Prostate gland (tissue), 2 donors: ENCODE data around the gene VEZT. TPM values are rescaled to one million over a fixed set of nuclear protein-coding genes. Genes with fewer than 3 reads are reported as not detected.

Experiments used
- DNase-seq: peaks from one replicate; pipeline ENCODE4 v3.0.0-alpha.2; 2019; ENCODE audit warnings: low spot score
- H3K27ac ChIP-seq, 2 donors: fragments of 200-600 bp; sonication (generic); 2 replicates each; pipeline ENCODE4 v1.5.1; 2017 to 2019
- H3K27me3 ChIP-seq: fragments of 200-600 bp; sonication (generic); replicated peaks from 2 replicates; pipeline ENCODE4 v1.5.1; 2019; ENCODE audit not compliant: insufficient read depth
- H3K36me3 ChIP-seq, 2 donors: fragments of 200-600 bp; sonication (generic); 1 replicate in 1 of 2; 2 replicates in 1 of 2; pipeline versions ENCODE4 v1.5.1 to v1.8.1; 2017 to 2019
- H3K4me1 ChIP-seq: fragments of 200-600 bp; sonication (generic); replicated peaks from 2 replicates; pipeline ENCODE4 v1.5.1; 2019
- H3K4me3 ChIP-seq, 2 donors: fragments of 200-600 bp; sonication (generic); 2 replicates each; pipeline ENCODE4 v1.5.1; 2017 to 2019
- H3K9me3 ChIP-seq: fragments of 200-600 bp; sonication (generic); 2 replicates; pipeline ENCODE4 v1.5.1; 2017
- POLR2A ChIP-seq: fragments of 450-650 bp; IDR thresholded peaks from one replicate; pipeline ENCODE4 v1.6.1; 2016; ENCODE audit warnings: antibody characterized with exemption, mild to moderate bottlenecking
- POLR2AphosphoS5 ChIP-seq: sonication (generic); formaldehyde crosslinking; IDR thresholded peaks from one replicate; pipeline ENCODE4 v1.6.1; 2017; ENCODE audit warnings: antibody characterized with exemption
- WGBS: methylation state at CpG from one replicate; pipeline ENCODE4 v1.1.5; 2018; 5-methylcytosine and 5-hydroxymethylcytosine counted together
- intact Hi-C: fragments of 100-400 bp; cut with DNase I; formaldehyde crosslinking; loops from one replicate; pipeline ENCODE4 v1.14.2; 2022
- total RNA-seq, 2 donors: library from RNA; depleted of rRNA; stranded (reverse); fragments of >200 nt; gene quantifications; one replicate each; pipeline ENCODE4 v1.1.0, GENCODE V29; 2016
- TF ChIP-seq, protein P1 (sequence below), 4 experiments: fragments of 200-600 bp in 2 of 4; fragments of 450-650 bp in 2 of 4; sonication (generic) in 2 of 4; IDR thresholded peaks; 1 replicate in 3 of 4; 2 replicates in 1 of 4; pipeline ENCODE4 v1.5.1; 2016 to 2019; ENCODE audit warnings: antibody characterized with exemption in 4 of 4, mild to moderate bottlenecking in 2 of 4, moderate library complexity in 2 of 4

Gene VEZT
- total RNA-seq, 2 donors from 2014 or later: 37.4 to 81.6 TPM

- intact Hi-C loops: no loop called here
- 57% methylated on average over 8 of the region's 8 CpGs for WGBS
- no peaks in the 10 kb centered on the region for H3K4me1 ChIP-seq
- H3K27me3 ChIP-seq: no peaks in the 10 kb centered on the region
- H3K36me3 ChIP-seq: no peaks in the 10 kb centered on the region
- TF ChIP-seq, protein P1, sequence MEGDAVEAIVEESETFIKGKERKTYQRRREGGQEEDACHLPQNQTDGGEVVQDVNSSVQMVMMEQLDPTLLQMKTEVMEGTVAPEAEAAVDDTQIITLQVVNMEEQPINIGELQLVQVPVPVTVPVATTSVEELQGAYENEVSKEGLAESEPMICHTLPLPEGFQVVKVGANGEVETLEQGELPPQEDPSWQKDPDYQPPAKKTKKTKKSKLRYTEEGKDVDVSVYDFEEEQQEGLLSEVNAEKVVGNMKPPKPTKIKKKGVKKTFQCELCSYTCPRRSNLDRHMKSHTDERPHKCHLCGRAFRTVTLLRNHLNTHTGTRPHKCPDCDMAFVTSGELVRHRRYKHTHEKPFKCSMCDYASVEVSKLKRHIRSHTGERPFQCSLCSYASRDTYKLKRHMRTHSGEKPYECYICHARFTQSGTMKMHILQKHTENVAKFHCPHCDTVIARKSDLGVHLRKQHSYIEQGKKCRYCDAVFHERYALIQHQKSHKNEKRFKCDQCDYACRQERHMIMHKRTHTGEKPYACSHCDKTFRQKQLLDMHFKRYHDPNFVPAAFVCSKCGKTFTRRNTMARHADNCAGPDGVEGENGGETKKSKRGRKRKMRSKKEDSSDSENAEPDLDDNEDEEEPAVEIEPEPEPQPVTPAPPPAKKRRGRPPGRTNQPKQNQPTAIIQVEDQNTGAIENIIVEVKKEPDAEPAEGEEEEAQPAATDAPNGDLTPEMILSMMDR (IDR thresholded peaks at IDR 0.05): no peak
- TF ChIP-seq POLR2A: no peak
- TF ChIP-seq POLR2AphosphoS5: no peak
- no peak for DNase-seq
- H3K9me3 ChIP-seq: no peaks in the 10 kb centered on the region
- no peak overlapping the region for H3K4me3 ChIP-seq
- no peak overlapping the region for H3K27ac ChIP-seq
Observed at GRCh38 chr12:95248604-95249360, 31.2 kb downstream of the VEZT start.

DNA sequence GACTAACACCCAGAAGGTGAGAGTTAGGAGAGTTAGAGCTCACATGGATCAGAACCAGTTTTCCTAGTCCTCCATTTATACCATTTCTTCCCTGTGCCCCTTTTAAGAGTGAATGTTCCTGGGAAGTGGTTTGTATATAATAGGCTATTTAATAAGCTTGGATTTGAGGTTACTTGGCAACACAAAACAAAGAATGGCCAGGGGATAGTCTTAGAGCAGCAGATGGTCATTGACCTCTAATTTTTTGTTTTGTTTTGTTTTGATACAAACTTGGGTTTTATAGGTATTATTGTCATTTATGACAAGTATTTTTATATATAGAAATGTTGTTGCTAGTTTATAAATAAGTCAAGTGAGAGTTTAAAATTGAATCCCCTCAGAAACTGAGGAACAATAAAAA, 35.8 kb downstream of the VEZT start:
- no peak overlapping the region for H3K27ac ChIP-seq
- no peaks in the 10 kb centered on the region for H3K27me3 ChIP-seq
- no peaks in the 10 kb centered on the region for H3K36me3 ChIP-seq
- H3K9me3 ChIP-seq: no peaks in the 10 kb centered on the region
- intact Hi-C loops: no loop called here
- TF ChIP-seq, protein P1 (IDR thresholded peaks at IDR 0.05): no peak
- TF ChIP-seq POLR2A: no peak
- no peak for TF ChIP-seq POLR2AphosphoS5
- DNase-seq: no peak
- no peak overlapping the region for H3K4me3 ChIP-seq
- no peaks in the 10 kb centered on the region for H3K4me1 ChIP-seq

DNA sequence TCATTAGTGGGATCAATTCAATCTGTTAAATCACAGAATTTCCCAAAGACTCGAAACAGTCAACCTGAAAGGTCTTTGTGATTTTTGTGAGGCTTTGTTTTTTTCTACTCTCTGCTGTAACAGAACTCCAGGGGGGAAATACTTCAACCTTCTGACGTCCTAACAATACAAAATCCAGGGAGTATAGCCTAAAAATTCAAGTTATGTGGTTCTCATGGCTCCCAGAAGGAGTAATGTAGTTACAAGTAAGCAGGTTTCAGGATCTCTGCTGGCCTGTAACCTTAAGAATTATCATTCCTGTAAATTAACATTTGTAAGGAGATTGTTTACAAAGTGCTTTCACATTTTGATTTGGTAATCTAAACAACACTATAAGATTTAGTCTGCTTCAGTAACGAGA, 39.9 kb downstream of the VEZT start:
- Histone ChIP-seq H3K4me3 (no peak overlapping the region), H3K36me3 (no peaks in the 10 kb centered on the region), H3K4me1 (no peaks in the 10 kb centered on the region), H3K27me3 (no peaks in the 10 kb centered on the region), H3K27ac (no peak overlapping the region), H3K9me3 (no peaks in the 10 kb centered on the region)
- no peak for DNase-seq
- no peak for TF ChIP-seq POLR2AphosphoS5
- no peak for TF ChIP-seq POLR2A
- TF ChIP-seq, protein P1 (IDR thresholded peaks at IDR 0.05): no peak
- intact Hi-C loops: no loop called here
- WGBS: 79% methylated on average over 3 of the region's 3 CpGs

DNA sequence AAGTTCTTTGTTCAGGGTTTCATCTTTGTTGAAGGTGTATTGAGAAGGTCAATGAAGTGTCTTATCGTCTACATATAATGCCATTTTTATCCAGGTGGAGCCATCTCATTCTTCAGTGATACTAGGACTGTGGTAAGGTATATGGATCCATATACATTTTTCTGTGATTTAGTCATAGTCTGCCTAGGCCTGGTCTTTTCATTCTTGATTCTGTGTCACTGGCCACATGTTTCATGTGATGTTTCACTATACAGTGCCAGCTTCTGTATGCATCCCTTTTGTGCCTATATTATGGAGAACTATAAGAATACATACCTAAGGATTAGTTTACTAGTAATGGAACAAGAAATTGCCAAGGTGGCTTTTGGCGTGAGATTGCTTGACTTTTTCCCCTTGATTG, 40.5 kb downstream of the VEZT start:
- no peaks in the 10 kb centered on the region for H3K27me3 ChIP-seq
- TF ChIP-seq, protein P1 (IDR thresholded peaks at IDR 0.05): no peak
- TF ChIP-seq POLR2AphosphoS5: no peak
- no peak for TF ChIP-seq POLR2A
- H3K4me3 ChIP-seq: no peak overlapping the region
- no peak for DNase-seq
- intact Hi-C loops: no loop called here
- no peak overlapping the region for H3K27ac ChIP-seq
- 97% methylated on average over 2 of the region's 2 CpGs for WGBS
- no peaks in the 10 kb centered on the region for H3K36me3 ChIP-seq
- no peaks in the 10 kb centered on the region for H3K9me3 ChIP-seq
- no peaks in the 10 kb centered on the region for H3K4me1 ChIP-seq

GRCh38 chr12:95258803-95259202, 41.2 kb downstream of the VEZT start:
- intact Hi-C loops: no loop called here

More at GRCh38 chr12:95258803-95259202, 41.2 kb downstream of the VEZT start:
- 60% methylated on average over 2 of the region's 2 CpGs for WGBS
- Histone ChIP-seq H3K4me1 (no peaks in the 10 kb centered on the region), H3K27ac (no peak overlapping the region), H3K4me3 (no peak overlapping the region), H3K27me3 (no peaks in the 10 kb centered on the region), H3K36me3 (no peaks in the 10 kb centered on the region), H3K9me3 (no peaks in the 10 kb centered on the region)
- no peak for DNase-seq
- TF ChIP-seq, protein P1 (IDR thresholded peaks at IDR 0.05): no peak
- no peak for TF ChIP-seq POLR2A
- no peak for TF ChIP-seq POLR2AphosphoS5
